Measurements from ENCODE around the gene SASH1.

DNA sequence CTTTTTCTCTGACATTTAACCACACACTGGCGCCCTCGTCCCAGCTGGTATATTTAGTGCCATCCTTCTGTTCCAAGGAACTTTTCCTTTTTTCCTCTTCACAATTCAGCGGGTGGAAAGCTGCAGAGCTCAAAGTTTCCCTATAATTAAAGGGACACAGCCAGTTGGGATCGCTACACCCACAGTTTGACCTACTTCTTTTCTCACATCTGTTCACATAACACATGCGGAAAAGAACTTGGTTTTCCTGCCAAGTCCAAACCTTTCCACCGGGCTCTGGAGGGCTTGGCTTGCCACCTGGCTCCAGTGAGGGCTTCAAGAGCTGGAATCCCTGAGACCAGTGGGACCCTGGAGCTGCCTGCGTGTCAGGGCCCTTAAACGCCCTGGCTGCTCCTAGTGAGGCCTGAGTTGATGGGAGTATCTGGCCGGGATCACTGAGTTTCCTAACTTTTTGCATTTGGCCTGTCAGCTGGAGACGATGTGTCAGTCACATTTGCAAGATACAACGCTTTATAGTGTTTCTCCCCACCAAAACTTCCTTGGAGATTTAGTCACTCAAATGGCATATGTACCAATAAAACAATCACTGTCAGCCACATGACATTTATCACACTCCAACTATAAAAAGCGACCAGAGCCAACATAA, 176.0 kb downstream of the SASH1 start:
- TF ChIP-seq, protein P1, sequence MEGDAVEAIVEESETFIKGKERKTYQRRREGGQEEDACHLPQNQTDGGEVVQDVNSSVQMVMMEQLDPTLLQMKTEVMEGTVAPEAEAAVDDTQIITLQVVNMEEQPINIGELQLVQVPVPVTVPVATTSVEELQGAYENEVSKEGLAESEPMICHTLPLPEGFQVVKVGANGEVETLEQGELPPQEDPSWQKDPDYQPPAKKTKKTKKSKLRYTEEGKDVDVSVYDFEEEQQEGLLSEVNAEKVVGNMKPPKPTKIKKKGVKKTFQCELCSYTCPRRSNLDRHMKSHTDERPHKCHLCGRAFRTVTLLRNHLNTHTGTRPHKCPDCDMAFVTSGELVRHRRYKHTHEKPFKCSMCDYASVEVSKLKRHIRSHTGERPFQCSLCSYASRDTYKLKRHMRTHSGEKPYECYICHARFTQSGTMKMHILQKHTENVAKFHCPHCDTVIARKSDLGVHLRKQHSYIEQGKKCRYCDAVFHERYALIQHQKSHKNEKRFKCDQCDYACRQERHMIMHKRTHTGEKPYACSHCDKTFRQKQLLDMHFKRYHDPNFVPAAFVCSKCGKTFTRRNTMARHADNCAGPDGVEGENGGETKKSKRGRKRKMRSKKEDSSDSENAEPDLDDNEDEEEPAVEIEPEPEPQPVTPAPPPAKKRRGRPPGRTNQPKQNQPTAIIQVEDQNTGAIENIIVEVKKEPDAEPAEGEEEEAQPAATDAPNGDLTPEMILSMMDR (IDR thresholded peaks at IDR 0.05) = no peak
- TF ChIP-seq ATF1 (CRISPR knock-in tag; IDR thresholded peaks at IDR 0.05) = no peak
- no peak for TF ChIP-seq ETV6 (CRISPR knock-in tag; IDR thresholded peaks at IDR 0.05)
- no peak for TF ChIP-seq SMAD4 (CRISPR knock-in tag; IDR thresholded peaks at IDR 0.05)

All from WTC11 (cell line).